Liver (tissue), 9 donors: ENCODE data around the gene PPARA. TPM values are rescaled to one million over a fixed set of nuclear protein-coding genes. Genes with fewer than 3 reads are reported as not detected.

ENCODE experiments used
- DNase-seq: peaks from one replicate; pipeline ENCODE4 v3.0.0-alpha.2; 2017; ENCODE audit warnings: low spot score
- H3K27ac ChIP-seq, 2 donors: one replicate each; pipeline ENCODE4 v1.7.0; 2013; ENCODE audit warnings: inconsistent platforms in 2 of 2, low read length in 2 of 2, control low read depth in 1 of 2, low read depth in 1 of 2, mild to moderate bottlenecking in 1 of 2
- H3K27me3 ChIP-seq, 4 donors: one replicate each; pipeline versions ENCODE4 v1.6.1 to v1.7.0; 2013; ENCODE audit warnings: low read length in 3 of 4, inconsistent platforms in 1 of 4, mild to moderate bottlenecking in 1 of 4, moderate library complexity in 1 of 4; ENCODE audit not compliant: control insufficient read depth in 4 of 4, insufficient read depth in 4 of 4
- H3K36me3 ChIP-seq, 4 donors: one replicate each; pipeline versions ENCODE4 v1.6.1 to v1.7.0; 2013; ENCODE audit warnings: low read length in 3 of 4, mild to moderate bottlenecking in 3 of 4, low read depth in 1 of 4, moderate library complexity in 1 of 4; ENCODE audit not compliant: control insufficient read depth in 4 of 4, insufficient read depth in 3 of 4
- H3K4me1 ChIP-seq, 4 donors: one replicate each; pipeline versions ENCODE4 v1.6.1 to v1.7.0; 2013; ENCODE audit warnings: low read length in 3 of 4, mild to moderate bottlenecking in 3 of 4, moderate library complexity in 1 of 4; ENCODE audit not compliant: control insufficient read depth in 4 of 4, insufficient read depth in 4 of 4
- H3K4me3 ChIP-seq, 3 donors: one replicate each; pipeline versions ENCODE4 v1.6.1 to v1.7.0; 2013; ENCODE audit warnings: low read length in 3 of 3, control low read depth in 1 of 3, low read depth in 1 of 3, mild to moderate bottlenecking in 1 of 3
- H3K9ac ChIP-seq, 2 donors: one replicate each; pipeline ENCODE4 v1.7.0; 2013; ENCODE audit warnings: low read length in 2 of 2, mild to moderate bottlenecking in 2 of 2, moderate library complexity in 2 of 2, control low read depth in 1 of 2, low read depth in 1 of 2
- H3K9me3 ChIP-seq, 4 donors: one replicate each; pipeline versions ENCODE4 v1.6.1 to v1.7.0; 2013; ENCODE audit warnings: low read length in 3 of 4; ENCODE audit not compliant: control insufficient read depth in 4 of 4
- ATF3 ChIP-seq: IDR thresholded peaks from 2 replicates; pipeline ENCODE4 v1.6.1; 2016; ENCODE audit warnings: antibody characterized with exemption
- CTCF ChIP-seq: fragments of 150-350 bp; IDR thresholded peaks from 2 replicates; pipeline ENCODE4 v1.5.1; 2017; ENCODE audit warnings: improper control_type of control experiment, low read depth, low read length; ENCODE audit not compliant: missing input control
- EGR1 ChIP-seq, 2 donors: IDR thresholded peaks; 2 replicates each; pipeline ENCODE4 v1.6.1; 2016 to 2018; ENCODE audit warnings: antibody characterized with exemption in 2 of 2, low read depth in 2 of 2
- FOXA1 ChIP-seq: IDR thresholded peaks from 2 replicates; pipeline ENCODE4 v1.6.1; 2016; ENCODE audit warnings: antibody characterized with exemption
- FOXA2 ChIP-seq: IDR thresholded peaks from 2 replicates; pipeline ENCODE4 v1.6.1; 2016; ENCODE audit warnings: antibody characterized with exemption
- GABPA ChIP-seq, 2 donors: IDR thresholded peaks in 1 of 2; conservative IDR thresholded peaks in 1 of 2; 2 replicates each; pipeline ENCODE4 v1.6.1; 2016; ENCODE audit warnings: antibody characterized with exemption in 2 of 2, mild to moderate bottlenecking in 1 of 2, moderate library complexity in 1 of 2
- HNF4A ChIP-seq, 2 donors: conservative IDR thresholded peaks; 2 replicates each; pipeline ENCODE4 v1.6.1; 2016; ENCODE audit warnings: antibody characterized with exemption in 2 of 2, mild to moderate bottlenecking in 2 of 2
- HNF4G ChIP-seq: IDR thresholded peaks from 2 replicates; pipeline ENCODE4 v1.6.1; 2016; ENCODE audit warnings: antibody characterized with exemption
- JUND ChIP-seq, 2 donors: IDR thresholded peaks; 2 replicates each; pipeline ENCODE4 v1.6.1; 2016; ENCODE audit warnings: antibody characterized with exemption in 2 of 2
- MAX ChIP-seq: IDR thresholded peaks from 2 replicates; pipeline ENCODE4 v1.6.1; 2016; ENCODE audit warnings: antibody characterized with exemption
- NR2F2 ChIP-seq: IDR thresholded peaks from 2 replicates; pipeline ENCODE4 v1.6.1; 2016; ENCODE audit warnings: antibody characterized with exemption
- RAD21 ChIP-seq, 2 donors: IDR thresholded peaks; 2 replicates each; pipeline ENCODE4 v1.6.1; 2016; ENCODE audit warnings: antibody characterized with exemption in 2 of 2, mild to moderate bottlenecking in 2 of 2
- RXRA ChIP-seq, 2 donors: IDR thresholded peaks; 2 replicates each; pipeline ENCODE4 v1.6.1; 2017 to 2018; ENCODE audit warnings: antibody characterized with exemption in 2 of 2, mild to moderate bottlenecking in 1 of 2
- SP1 ChIP-seq: IDR thresholded peaks from 2 replicates; pipeline ENCODE4 v1.6.1; 2018; ENCODE audit warnings: antibody characterized with exemption, mild to moderate bottlenecking
- TAF1 ChIP-seq: conservative IDR thresholded peaks from 2 replicates; pipeline ENCODE4 v1.6.1; 2016; ENCODE audit warnings: antibody characterized with exemption, mild to moderate bottlenecking
- YY1 ChIP-seq: IDR thresholded peaks from 2 replicates; pipeline ENCODE4 v1.6.1; 2016; ENCODE audit warnings: antibody characterized with exemption, mild to moderate bottlenecking
- WGBS: extraction: QIAGEN DNeasy Blood & Tissue Kit; methylation state at CpG from one replicate; pipeline ENCODE4 v1.1.7; 2013; 5-methylcytosine and 5-hydroxymethylcytosine counted together
- polyA plus RNA-seq, 2 donors: library from polyadenylated mRNA; stranded (reverse) in 1 of 2; unstranded in 1 of 2; fragments of 200-250 nt in 1 of 2; fragments of >200 nt in 1 of 2; fragmentation: Nextera tagmentation in 1 of 2; extraction: Ambion mirVana in 1 of 2; gene quantifications; one replicate each; pipeline versions ENCODE4 v1.2.1 to v1.2.3, GENCODE V29; 2013 to 2015
- total RNA-seq, 2 donors: library from RNA; depleted of rRNA; stranded (reverse); fragments of >200 nt; gene quantifications; one replicate each; pipeline ENCODE4 v1.2.3, GENCODE V29; 2014
- TF ChIP-seq, protein P1 (sequence below): IDR thresholded peaks from 2 replicates; pipeline ENCODE4 v1.6.1; 2016; ENCODE audit warnings: antibody characterized with exemption, mild to moderate bottlenecking
- TF ChIP-seq, protein P2 (sequence below): IDR thresholded peaks from 2 replicates; pipeline ENCODE4 v1.6.1; 2016; ENCODE audit warnings: antibody characterized with exemption
- donor health status: healthy.
- donor health status: healthy.
- donor health status: healthy.
- donor health status: healthy.
- donor health status: healthy.

Gene PPARA
- total and polyA plus RNA-seq, 4 donors = 31.2 to 78.8 (median 41.3) TPM

DNA sequence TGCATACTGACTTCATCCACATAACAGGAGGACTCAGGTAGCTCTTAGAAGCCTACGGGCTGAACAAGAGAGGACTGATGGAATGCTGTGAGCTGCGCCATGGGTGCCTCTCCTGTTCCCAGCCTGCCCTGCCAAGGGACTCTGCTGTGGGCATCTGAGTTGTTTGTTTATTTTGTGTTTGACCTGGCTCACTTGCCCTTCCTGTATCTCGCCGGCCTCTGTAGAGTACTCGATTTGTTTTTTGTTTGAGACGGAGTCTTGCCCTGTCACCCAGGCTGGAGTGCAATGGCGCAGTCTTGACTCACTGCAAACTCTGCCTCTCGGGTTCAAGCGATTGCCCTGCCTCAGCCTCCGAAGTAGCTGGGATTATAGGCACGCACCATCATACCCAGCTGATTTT is 119.2 kb downstream of the PPARA start:
- no peak for DNase-seq
- 29% methylated on average over 11 of the region's 11 CpGs for WGBS
- peak overlapping the region; percentile 95 to 96 for H3K27ac ChIP-seq
- no peaks in the 10 kb centered on the region for H3K9me3 ChIP-seq
- TF ChIP-seq ATF3 = no peak
- TF ChIP-seq, protein P1, sequence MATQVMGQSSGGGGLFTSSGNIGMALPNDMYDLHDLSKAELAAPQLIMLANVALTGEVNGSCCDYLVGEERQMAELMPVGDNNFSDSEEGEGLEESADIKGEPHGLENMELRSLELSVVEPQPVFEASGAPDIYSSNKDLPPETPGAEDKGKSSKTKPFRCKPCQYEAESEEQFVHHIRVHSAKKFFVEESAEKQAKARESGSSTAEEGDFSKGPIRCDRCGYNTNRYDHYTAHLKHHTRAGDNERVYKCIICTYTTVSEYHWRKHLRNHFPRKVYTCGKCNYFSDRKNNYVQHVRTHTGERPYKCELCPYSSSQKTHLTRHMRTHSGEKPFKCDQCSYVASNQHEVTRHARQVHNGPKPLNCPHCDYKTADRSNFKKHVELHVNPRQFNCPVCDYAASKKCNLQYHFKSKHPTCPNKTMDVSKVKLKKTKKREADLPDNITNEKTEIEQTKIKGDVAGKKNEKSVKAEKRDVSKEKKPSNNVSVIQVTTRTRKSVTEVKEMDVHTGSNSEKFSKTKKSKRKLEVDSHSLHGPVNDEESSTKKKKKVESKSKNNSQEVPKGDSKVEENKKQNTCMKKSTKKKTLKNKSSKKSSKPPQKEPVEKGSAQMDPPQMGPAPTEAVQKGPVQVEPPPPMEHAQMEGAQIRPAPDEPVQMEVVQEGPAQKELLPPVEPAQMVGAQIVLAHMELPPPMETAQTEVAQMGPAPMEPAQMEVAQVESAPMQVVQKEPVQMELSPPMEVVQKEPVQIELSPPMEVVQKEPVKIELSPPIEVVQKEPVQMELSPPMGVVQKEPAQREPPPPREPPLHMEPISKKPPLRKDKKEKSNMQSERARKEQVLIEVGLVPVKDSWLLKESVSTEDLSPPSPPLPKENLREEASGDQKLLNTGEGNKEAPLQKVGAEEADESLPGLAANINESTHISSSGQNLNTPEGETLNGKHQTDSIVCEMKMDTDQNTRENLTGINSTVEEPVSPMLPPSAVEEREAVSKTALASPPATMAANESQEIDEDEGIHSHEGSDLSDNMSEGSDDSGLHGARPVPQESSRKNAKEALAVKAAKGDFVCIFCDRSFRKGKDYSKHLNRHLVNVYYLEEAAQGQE = no peak
- TF ChIP-seq RAD21 (IDR thresholded peaks at IDR 0.05) = peak in 1 of 2 donors; percentile 33
- peak; percentile 92 for TF ChIP-seq TAF1
- no peak for TF ChIP-seq CTCF
- no peak for TF ChIP-seq JUND (IDR thresholded peaks at IDR 0.05)
- no peak for TF ChIP-seq NR2F2
- no peak for TF ChIP-seq GABPA (IDR thresholded peaks at IDR 0.05 in 1 of 2, conservative IDR thresholded peaks at IDR 0.05 in 1 of 2)
- TF ChIP-seq, protein P2, sequence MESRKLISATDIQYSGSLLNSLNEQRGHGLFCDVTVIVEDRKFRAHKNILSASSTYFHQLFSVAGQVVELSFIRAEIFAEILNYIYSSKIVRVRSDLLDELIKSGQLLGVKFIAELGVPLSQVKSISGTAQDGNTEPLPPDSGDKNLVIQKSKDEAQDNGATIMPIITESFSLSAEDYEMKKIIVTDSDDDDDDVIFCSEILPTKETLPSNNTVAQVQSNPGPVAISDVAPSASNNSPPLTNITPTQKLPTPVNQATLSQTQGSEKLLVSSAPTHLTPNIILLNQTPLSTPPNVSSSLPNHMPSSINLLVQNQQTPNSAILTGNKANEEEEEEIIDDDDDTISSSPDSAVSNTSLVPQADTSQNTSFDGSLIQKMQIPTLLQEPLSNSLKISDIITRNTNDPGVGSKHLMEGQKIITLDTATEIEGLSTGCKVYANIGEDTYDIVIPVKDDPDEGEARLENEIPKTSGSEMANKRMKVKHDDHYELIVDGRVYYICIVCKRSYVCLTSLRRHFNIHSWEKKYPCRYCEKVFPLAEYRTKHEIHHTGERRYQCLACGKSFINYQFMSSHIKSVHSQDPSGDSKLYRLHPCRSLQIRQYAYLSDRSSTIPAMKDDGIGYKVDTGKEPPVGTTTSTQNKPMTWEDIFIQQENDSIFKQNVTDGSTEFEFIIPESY = no peak
- TF ChIP-seq HNF4G = no peak
- TF ChIP-seq SP1 = peak; percentile 8
- peak; percentile 53 to 74 for TF ChIP-seq RXRA (IDR thresholded peaks at IDR 0.05)
- TF ChIP-seq YY1 = peak; percentile 53
- no peak for TF ChIP-seq EGR1 (IDR thresholded peaks at IDR 0.05; ENCODE audit: low read depth in 2 of 2)
- peak in 1 of 2 donors; percentile 64 for TF ChIP-seq HNF4A (conservative IDR thresholded peaks at IDR 0.05)
- TF ChIP-seq FOXA2 = peak; percentile 44
- peak; percentile 26 for TF ChIP-seq FOXA1
- no peak for TF ChIP-seq MAX
- H3K36me3 ChIP-seq = peaks cover 5 to 35% (median 25%) of the 10 kb centered on the region in 4 donors
- peak overlapping the region in 1 of 2 donors; percentile 64 for H3K9ac ChIP-seq
- no peaks in the 10 kb centered on the region for H3K27me3 ChIP-seq
- peaks cover 0 to 28% (median 20%) of the 10 kb centered on the region in 4 donors for H3K4me1 ChIP-seq
- H3K4me3 ChIP-seq = peak overlapping the region; percentile 57 to 97 (median 97)
